ENCODE results near the gene OXLD1.

DNA sequence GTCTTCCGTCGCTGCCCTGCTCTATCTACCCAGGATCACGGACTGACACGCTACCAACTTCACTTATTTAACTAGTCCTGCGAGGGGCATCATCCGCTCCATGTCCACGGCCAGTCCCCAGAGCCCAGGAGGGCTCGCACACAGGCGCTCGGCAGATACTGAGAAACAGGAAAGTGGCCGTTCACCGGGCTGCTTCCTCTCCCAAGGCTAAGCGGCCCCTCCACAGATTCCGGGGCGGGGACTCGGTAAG, 388 bp downstream of the OXLD1 start:
- TF ChIP-seq POLR2AphosphoS5 (IDR thresholded peaks at IDR 0.05; ENCODE audit: borderline replicate concordance, low read depth, low read length): no peak
- TF ChIP-seq EZH2 (IDR thresholded peaks at IDR 0.05): no peak
- no peak for TF ChIP-seq FOXP2 (optimal IDR thresholded peaks at IDR 0.05; ENCODE audit: control extremely low read depth, extremely low read length, insufficient read depth)
